WERI-Rb-1 (cell line): ENCODE data around the gene LAIR1.
"Not testable (repeated sequence)": the region's sequence is repeated elsewhere in the genome, so short reads cannot be mapped to it uniquely, and the experiment has no call there.

Experiments
- DNase-seq: peaks from one replicate; pipeline ENCODE4 v3.0.0-alpha.2; 2020
- H3K27ac ChIP-seq: fragments of 250-450 bp; sonication (Bioruptor Pico); 2 replicates; pipeline ENCODE4 v1.5.1; 2020; ENCODE audit warnings: mild to moderate bottlenecking, moderate library complexity
- H3K27me3 ChIP-seq: fragments of 250-450 bp; sonication (Bioruptor Pico); 2 replicates; pipeline ENCODE4 v1.5.1; 2021; ENCODE audit warnings: mild to moderate bottlenecking, low read depth, moderate library complexity; ENCODE audit not compliant: insufficient read depth, severe bottlenecking
- H3K36me3 ChIP-seq: fragments of 250-450 bp; sonication (Bioruptor Pico); 2 replicates; pipeline ENCODE4 v1.5.1; 2020; ENCODE audit warnings: mild to moderate bottlenecking, moderate library complexity
- H3K4me3 ChIP-seq: 2 replicates; pipeline ENCODE4 v1.5.1; 2011; ENCODE audit warnings: low read depth, mild to moderate bottlenecking, control low read depth, low read length
- H3K9me3 ChIP-seq: fragments of 250-450 bp; sonication (Bioruptor Pico); 2 replicates; pipeline ENCODE4 v1.5.1; 2021; ENCODE audit warnings: mild to moderate bottlenecking, moderate library complexity; ENCODE audit not compliant: severe bottlenecking
- CTCF ChIP-seq: IDR thresholded peaks from 2 replicates; pipeline ENCODE4 v1.5.1; 2011; ENCODE audit warnings: low read depth, mild to moderate bottlenecking, control low read depth, inconsistent platforms, low read length

Gene LAIR1

DNA sequence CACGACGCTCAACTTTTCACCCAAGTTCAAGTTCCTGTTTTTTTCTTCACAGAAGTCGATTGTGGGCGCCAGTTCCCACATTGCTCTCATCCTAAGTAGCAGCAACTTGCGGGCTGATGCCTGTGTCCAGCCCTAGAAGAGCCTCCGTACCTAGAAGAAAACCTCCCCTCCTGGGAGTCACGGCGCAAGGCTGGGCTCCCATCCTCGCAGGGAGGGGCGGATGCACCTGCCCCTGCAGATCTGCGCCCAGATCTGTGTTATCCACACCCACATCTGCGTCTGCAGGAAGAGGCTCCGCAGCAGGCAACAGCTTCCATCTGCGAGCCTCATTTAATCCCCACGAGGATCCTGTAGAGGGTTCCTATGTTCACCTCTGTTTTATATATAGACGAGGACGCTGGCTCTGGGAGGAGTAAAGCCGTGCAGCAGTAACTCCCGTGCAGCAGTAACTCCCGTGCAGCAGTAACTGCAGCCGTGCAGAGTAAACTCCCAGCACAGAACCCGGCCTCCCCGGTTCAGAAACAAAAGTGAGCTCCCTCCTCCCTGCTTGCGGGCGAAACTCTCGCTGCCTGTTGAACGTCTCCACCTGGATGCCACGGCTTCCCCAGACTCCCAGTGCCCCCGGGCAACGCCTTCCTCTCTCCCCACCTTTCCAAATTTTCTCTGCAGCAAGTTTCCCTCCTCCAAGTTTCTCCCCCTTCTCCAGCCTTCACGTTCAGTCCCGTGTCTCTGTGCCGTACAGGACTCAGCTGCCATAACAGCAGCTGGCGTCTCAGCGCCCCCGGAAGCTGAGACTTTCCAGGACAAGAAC is 23.5 kb upstream of the LAIR1 start:
- H3K4me3 ChIP-seq = peak overlapping the region; percentile 4; the same call in 1 of the 2 replicates
- peaks cover 66% of the 10 kb centered on the region for H3K27me3 ChIP-seq
- TF ChIP-seq CTCF = no peak

DNA sequence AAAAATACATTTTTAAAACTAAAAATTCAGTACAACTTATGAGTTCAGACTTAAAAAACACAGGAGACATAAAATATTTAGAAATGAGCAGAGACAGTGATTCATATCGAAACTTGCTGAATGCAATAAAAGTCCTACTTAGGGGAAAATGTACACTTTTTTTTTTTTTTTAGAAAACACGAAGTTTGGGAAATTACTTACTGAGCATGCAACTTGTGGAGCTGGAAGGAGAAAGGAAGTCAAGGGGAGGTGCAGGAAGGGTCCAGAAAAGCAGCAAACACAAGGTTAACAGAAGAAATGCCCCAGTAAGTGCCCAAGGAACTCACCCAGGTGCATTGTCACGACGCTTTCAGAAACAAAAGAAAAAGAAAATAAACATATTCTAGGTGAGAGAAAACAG is 18.6 kb upstream of the LAIR1 start:
- TF ChIP-seq CTCF = no peak
- Histone ChIP-seq H3K9me3 (no peaks in the 10 kb centered on the region), H3K27me3 (peaks cover 64% of the 10 kb centered on the region), H3K36me3 (no peaks in the 10 kb centered on the region), H3K27ac (no peak overlapping the region), H3K4me3 (no peak overlapping the region)
- no peak for DNase-seq

More for the DNA sequence above, 23.5 kb upstream of the LAIR1 start:
- Histone ChIP-seq H3K9me3 (no peaks in the 10 kb centered on the region), H3K36me3 (no peaks in the 10 kb centered on the region), H3K27ac (no peak overlapping the region)
- peak; percentile 24 for DNase-seq

DNA sequence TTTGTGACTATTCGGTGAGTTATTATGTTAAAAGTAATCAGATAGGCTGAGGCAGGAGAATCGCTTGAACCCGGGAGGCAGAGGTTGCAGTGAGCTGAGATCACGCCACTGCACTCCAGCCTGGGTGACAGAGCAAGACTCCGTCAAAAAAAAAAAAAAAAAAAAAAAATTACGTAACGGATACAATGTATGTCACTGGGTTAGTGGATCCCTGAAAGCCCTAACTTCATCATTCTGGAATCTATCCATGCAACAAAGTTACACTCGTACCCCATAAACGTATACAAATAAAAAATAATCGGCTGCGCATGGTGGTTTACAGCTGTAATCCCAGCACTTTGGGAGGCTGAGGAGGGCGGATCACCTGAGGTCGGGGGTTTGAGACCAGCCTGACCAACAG is 17.3 kb upstream of the LAIR1 start:
- not testable (repeated sequence) for H3K9me3 ChIP-seq, H3K27ac ChIP-seq, DNase-seq, H3K4me3 ChIP-seq, H3K36me3 ChIP-seq
- H3K27me3 ChIP-seq = peaks cover 59% of the 10 kb centered on the region

DNA sequence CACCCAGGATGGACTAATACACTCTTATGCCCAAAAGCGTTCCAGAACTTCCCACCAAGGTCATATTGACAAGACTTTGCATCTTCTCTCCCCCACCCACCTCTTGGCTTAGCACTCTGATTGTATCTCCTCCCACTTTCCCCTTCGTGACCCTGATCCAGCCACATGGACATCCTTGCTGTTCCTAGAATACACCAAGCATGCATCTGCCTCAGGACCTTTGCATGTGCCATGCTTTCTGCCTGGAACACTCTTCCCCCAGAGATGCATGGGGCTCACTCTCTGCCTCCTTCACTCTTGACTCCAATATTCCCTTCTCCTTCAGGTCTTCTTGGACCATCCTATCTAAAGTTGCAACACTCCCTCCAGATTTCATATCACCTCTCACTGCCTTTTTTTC is 16.2 kb upstream of the LAIR1 start:
- H3K36me3 ChIP-seq = no peaks in the 10 kb centered on the region
- no peak for DNase-seq
- H3K9me3 ChIP-seq = no peaks in the 10 kb centered on the region
- H3K27me3 ChIP-seq = peaks cover 61% of the 10 kb centered on the region
- no peak for TF ChIP-seq CTCF
- H3K4me3 ChIP-seq = no peak overlapping the region
- no peak overlapping the region for H3K27ac ChIP-seq

GRCh38 chr19:54379187-54379678 is 14.5 kb upstream of the LAIR1 start:
- Histone ChIP-seq H3K9me3 (no peaks in the 10 kb centered on the region), H3K27me3 (peaks cover 60% of the 10 kb centered on the region), H3K27ac (no peak overlapping the region), H3K4me3 (no peak overlapping the region), H3K36me3 (no peaks in the 10 kb centered on the region)
- no peak for TF ChIP-seq CTCF
- DNase-seq = no peak

DNA sequence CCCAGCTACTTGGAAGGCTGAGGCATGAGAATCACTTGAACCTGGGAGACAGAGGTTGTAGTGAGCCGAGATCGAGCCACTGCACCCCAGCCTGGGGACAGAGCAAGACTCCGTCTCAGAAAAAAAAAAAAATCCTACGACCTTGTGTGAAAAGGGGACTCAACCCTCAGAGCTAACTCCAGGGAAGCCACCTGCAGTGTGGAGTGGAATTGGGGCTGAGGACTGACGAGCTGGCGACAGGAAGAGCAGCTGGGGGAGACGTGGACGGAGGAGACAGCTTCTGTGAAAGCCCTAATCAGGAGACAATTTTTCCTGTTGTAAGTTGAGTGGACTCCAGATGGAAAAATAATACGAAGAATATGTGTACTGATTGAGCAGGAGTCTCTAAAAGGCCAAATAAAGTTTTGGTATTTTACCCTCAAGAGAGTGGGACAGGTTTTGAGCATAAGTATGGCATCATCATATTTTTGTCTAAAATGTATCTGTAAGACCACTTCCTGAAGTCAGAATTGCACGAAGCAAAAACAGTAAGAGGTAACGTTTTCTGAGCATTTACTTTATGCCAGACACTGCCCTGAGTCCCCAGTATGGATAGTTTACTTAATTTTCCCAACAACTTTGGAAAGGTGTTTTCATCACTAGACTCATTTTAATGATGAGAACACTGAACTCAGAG is 12.0 kb upstream of the LAIR1 start:
- Histone ChIP-seq H3K4me3 (no peak overlapping the region), H3K9me3 (peaks cover 5% of the 10 kb centered on the region), H3K36me3 (no peaks in the 10 kb centered on the region), H3K27ac (no peak overlapping the region), H3K27me3 (peaks cover 76% of the 10 kb centered on the region)
- no peak for DNase-seq
- TF ChIP-seq CTCF = no peak

DNA sequence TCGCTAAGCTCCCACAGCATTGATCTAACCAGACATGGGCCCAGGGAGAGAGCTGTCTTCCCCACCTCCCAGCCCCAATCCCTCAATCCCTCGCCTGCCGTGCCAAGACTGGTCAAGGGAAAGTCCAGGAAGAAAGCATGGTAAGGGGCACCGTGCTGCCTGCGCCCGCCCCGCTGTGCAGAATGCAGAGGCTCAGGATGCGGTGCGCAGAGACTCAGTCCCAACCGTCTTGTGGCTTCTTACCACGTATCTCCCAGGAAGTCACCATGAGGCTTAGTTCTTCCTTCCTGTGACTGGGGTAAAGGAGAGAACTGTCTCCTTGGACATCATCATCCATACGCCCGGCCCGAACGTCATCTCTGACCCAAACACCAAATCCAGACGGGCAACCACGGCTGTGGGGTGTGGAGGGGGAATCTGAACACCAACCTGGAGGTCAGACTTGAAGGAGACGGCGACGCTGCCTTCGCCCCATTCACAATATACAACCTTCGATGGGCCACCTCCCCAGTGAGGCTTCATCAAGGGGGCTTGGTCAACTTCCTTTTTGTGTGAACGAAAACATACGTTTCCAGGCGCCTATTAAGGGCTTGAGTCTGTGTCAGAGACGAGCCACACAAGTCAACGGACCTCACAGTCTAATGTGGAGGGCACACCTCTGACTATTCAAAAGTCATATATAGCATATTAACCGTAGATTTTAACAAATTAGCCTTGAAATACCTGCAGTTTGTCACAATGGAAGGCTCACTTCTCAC is 10.6 kb upstream of the LAIR1 start:
- H3K27me3 ChIP-seq = peaks cover 70% of the 10 kb centered on the region
- not testable (repeated sequence) for DNase-seq, H3K27ac ChIP-seq, H3K9me3 ChIP-seq, H3K36me3 ChIP-seq, H3K4me3 ChIP-seq
